HUDEP-2 (cell line): ENCODE measurements around the gene ELFN2.
A peak's percentile ranks its signal among the peaks of the same experiment; 100 is the strongest.

Experiments used
- DNase-seq, 76 experiments: peaks; one replicate each; lab custom pipeline; 2025; ENCODE audit not compliant: unreplicated experiment in 76 of 76; lab: John Stamatoyannopoulos, UW

Gene ELFN2

GRCh38 chr22:37454857-37455686, 27.8 kb upstream of the ELFN2 start:
- DNase-seq, result peak in 33 of 76 experiments; percentile 2 to 54 (median 21)

DNA sequence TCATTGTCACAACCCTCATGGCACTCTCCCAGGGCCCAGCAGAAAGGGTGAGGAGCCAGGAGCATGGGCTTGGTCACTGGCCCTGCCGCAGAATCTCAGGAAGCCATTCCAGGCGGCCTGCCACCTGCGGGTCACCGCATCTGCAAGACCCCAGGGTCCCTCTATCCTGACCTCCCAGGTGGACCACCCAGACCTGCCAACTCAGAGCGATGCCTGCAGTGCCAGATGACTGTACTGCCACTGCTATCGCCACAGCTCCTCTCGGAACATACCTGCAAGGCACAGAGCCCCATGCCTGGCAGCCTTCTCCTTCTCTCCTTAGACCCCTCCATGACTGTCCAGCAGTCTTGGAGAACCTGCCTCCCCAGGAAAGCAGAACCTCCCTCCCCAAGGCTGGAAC, 26.4 kb upstream of the ELFN2 start:
- DNase-seq, result no peak

DNA sequence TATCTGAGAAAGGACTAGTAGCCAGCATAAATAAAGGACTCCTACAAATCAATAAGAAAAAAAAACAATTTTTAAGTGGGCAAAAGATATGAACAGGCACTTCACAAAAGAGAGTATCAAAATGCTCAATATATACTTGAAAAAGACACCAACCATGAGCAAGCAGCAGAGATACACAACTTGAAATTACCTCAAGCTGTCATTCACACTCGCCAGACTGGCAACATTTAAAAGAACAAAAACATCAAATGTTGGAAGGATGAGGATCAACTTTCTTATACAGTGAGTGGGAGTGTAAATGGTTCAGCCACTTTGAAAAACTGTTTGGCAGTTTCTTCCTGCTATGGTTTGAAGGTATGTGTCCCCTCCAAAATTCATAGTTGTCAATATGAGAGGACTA, 23.9 kb upstream of the ELFN2 start:
- DNase-seq, result no peak

- no peak for DNase-seq
Measured at GRCh38 chr22:37449331-37450001, 22.2 kb upstream of the ELFN2 start.

DNA sequence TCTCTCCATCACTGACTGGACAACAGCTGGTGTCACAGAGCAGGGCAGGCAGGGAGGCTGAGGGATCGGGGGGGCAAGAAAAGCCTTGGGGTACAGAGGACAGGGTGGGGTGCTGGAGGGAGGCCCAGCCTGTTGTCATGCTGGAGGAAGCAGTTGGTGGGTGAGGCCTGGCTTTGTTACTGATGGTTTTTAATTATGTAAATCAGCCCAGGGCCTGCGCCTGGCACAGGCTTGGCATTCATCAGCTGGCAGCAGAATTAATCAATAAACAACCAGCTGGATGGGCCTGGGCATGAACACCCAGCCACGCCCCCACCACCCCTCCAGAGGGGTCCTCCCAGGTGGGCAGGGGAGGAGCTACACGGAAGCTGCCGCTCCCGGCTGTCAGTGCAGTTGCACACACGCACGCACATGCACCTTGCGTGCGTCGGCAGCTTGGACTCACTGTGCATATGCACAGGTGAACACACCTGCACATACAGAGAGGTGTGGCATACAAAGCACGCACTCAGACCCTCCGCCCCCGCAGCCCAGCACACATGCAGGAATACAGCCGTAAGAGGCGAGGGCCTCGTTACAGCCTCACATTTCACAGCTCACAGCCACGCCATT, 21.3 kb upstream of the ELFN2 start:
- DNase-seq, result no peak

DNA sequence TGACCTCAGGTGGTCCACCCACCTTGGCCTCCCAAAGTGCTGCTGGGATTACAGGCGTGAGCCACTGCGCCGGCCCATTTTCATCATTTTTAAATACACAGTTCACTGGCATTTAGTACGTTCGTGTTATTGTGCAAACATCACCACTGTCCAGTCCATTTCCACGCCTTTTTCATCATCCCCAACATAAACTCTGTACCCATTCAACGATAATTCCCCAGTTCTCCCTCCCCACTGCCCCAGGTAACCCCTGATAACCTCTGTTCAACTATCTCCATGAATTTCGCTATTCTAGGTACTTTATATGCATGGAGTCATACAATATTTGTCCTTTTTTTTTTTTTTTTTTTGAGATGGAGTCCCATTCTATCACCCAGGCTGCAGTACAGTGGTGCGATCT, 18.2 kb upstream of the ELFN2 start:
- no peak for DNase-seq

DNA sequence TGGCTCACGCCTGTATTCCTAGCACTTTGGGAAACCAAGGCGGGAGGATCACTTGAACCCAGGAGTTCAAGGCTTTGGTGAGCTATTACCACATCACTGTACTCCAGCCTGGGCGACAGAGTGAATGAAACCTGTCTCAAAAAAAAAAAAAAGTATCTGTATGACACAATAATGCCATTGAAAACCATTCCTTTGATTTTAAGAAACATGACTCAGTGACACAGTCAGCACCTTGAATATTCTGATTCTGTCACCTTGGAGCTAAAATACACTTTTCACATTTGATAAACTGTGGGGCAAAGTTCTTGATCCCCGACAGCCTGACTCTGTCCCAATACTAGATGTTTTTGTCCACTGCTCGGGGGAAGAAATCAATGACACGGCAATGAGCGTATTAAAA, 16.7 kb upstream of the ELFN2 start:
- no peak for DNase-seq

GRCh38 chr22:37443086-37443485, 15.8 kb upstream of the ELFN2 start:
- DNase-seq, result no peak

DNA sequence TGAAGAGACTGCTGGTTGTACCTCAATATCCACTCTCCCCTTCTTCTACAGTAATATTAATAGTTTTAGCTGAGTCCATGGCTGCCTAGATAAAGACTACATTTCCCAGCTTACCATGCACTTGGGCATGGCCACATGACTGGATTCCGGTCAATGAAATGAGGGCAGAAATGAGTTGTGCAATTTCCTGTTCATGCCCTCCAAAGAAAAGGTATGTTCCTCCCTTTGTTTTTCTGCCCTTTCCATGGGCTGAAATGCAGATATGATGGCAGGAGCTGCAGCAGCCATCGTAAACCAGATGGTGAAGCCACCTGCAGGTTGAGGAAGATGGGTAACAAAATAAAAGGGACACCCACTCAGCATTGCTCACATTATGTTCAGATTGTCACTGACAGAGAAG, 15.3 kb upstream of the ELFN2 start:
- DNase-seq, result no peak

DNA sequence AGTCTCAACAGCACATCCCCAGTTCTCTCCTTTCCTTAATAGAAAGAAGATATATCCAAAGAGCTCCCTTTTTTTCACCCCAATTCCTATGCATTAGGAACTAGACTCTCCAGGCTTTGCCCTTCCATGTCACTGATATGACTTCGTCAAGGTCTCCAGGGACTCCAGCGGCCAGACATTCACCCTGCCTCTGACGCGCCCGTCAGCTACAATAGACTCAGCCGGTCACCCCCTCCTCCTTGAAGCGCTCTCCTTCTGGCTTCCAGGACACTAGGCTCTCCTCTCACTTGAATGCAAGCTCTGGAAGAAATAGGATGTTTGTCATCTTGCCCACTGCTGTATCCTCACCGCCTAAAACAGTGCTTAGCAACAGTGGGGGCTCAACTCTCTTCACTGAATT, 14.9 kb upstream of the ELFN2 start:
- no peak for DNase-seq

DNA sequence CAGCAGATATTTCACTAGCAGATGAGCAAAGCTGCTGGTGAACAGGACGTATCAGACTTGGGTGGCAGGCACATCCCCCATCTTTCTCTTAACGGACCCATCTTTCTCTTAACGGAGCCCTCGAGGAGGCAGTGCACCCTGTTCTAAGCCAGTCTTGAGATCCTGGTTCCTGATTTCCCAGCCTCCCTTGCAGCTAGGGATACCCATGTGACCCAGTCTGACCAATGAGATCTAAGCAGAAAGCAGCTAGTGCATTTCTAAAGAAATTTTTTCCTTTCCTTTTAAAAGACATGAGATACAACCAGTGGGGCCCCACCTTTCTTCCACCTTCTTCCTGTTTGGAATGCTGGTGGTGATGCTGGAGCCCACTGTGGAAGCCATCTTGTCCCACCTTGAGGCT, 13.6 kb upstream of the ELFN2 start:
- no peak for DNase-seq

DNA sequence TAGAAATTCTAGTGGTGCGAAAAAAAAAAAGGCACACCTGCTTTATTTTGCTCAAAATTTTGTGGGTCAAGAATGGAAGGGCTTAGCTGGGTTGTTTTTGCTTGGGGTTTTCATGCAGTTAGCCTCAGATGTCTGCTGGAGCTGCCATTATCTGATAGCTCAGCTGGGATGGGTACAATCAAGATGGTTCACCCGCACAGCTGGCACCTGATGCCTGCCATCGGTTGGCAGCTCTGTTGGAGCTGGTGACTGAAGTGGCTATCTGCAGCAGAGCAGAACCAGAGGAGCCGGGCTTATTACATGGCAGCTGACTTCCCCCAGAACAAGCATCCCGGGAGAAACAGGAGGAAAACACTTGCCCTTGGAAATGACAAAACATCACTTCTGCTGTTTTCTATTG, 12.1 kb upstream of the ELFN2 start:
- DNase-seq, result peak in 61 of 76 experiments; percentile 7 to 84 (median 55)

DNA sequence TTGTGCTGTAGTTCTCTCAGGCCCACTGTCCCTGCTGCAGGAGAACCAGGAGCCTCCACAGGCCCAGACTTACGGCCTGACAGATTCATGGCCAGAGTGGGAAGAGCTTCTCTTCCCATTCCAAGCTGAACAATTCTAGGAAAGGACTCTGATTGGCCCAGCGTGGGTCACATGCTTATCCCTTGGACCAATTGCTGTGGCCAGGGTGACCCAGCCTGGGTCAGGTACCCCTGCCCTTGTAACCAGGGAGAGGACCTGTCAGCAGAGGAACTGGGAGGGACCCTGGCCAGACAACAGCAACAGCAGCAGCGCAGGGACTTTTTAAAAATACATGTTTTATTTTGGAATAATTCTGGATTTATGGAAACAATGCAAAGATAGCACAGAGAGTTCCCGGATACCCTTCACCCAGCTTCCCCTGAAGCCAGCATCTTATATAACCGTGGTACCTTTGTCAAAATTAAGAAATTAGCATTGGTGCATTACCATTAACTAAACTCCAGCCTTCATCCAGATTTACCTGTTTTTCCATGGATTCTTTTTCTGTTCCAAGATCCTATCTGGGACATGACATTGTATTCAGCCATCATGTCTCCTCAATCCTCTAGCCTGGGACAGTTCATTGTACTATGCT, 8.8 kb upstream of the ELFN2 start:
- DNase-seq, result no peak

- DNase-seq, result no peak
Measured at GRCh38 chr22:37433786-37434185, 6.5 kb upstream of the ELFN2 start.

GRCh38 chr22:37432708-37433054, 5.4 kb upstream of the ELFN2 start:
- DNase-seq, result no peak

DNA sequence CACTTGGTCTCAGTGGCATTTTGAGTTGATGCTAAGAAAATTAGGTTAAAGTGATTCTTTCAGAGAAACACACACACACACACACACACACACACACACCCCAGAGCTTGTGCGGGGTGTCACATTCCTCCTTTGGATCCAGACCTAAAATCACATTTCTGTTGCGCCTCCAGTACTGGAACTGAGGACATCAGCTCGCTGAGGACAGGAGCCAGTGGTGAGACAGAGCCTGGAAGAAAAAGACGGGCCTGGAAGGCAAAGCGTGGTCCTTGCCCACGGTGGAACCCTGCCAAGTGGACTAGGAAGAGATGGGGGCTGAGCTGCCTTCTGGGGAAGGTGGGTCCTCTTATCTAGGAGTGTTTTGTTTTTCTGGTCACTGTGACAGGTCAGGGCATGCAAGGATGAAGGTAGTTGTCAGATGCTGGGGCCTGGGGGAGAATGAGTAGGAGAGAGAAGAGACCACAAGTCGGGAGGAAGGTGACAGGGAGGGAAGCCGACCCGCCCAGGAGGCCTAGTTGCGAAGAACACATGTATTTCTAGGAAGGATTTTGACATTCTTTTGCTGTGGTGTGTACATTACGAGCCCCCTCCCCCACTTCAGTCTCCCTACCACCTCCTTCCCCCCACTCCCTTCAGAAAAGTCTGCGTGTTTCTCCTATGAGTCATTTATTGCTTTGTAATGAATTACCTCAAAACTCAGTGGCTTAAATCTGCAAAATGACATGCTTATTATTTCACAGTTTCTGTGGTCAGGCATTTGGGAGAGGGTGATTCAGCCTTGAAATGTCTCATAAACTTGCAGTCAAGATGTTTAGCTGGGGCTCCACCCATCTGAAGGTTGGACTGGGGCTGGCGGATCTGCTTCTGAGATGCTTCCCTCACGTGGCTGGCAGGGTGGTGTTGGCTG, 4.8 kb upstream of the ELFN2 start:
- DNase-seq, result no peak

GRCh38 chr22:37431366-37431765, 4.1 kb upstream of the ELFN2 start:
- DNase-seq, result no peak

GRCh38 chr22:37430941-37431340, 3.7 kb upstream of the ELFN2 start:
- DNase-seq, result no peak

DNA sequence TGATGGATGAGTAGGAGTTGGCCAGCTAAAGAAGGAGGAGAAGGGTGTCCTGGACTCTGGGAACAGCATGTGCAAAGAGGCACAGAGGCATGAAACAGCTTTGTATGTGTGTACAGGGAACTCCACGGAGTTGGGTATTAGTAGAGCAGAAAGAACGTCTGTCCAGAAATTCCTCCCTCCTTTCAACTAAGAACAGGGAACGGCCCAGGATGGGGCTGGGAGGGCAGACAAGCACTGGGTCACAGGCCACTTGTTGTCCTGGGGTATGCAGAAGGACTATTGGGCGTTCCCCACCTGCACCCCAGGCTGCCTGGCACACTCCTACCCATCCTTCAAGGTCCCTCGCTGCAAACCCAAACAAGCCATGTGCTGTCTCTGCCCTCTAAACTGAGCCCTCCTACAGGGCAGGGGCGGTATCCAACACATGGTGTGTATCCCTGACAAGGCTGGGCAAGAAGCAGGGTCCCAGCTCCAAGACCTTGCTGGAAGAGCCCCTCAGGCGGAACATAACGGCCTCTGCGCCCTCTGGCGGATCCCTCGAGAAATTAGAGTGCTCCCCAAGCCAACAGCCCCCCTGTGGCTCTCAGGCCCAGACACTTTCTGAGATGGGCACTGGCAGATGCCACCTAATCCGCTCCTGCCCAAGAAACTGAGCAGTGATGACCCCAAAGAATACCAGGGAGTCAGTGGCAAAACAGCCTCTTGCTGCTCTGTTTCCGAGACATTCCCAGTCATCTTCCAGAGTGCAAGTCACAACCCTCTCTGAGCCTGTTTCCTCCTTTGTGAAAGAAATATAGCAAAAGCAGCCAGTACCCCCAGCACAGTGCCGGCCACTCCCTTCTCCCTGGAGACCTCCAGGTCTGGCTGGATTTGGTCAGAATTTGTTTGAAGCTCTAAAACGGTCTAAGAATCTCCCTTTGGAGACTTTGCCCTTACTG, 1.6 kb upstream of the ELFN2 start:
- peak in 32 of 76 experiments; percentile 4 to 54 (median 20) for DNase-seq
